ENCODE data around the gene TEX11.

TEX11 gene

GRCh38 chrX:70482300-70482699 lies 426.2 kb downstream of the TEX11 start:
- no peak for DNase-seq

DNA sequence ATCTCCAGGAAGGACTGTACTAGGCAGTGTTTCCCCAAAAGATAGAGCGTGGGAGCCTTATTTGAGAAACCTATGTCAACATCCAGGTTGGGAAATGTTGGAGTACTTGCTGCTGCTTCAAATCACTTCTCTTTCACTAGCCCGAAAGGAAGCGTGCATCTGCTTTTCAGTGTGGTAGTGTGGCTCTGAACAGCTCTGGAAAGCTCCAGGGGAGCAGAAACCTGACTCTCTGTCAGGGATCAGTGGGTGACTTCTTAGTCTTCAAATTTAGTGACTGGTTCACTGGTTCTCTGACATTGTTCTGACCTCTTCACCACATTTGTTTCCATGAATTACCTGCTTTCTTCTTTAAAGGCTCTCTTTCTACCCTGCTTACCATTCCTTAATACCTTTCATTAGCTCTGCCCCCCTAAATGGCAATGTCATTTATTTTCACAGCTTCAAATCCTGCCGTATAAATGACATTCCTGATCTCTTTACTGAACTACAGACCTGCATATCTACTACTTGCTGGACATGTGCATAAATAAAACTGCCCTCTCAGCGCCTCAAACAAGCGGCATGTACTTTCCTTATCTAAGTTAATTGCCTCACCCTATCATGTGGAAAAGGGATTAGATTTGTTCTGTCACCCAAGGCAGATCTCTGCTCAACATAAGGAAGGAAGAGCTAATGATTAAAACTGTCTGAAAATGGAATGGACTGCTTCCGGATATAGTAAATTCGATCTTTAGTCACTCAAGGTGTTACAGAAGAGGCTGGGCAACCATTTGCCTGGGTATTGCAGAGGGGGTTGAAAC lies 426.8 kb downstream of the TEX11 start:
- no peak for DNase-seq

- DNase-seq = no peak
Observed at GRCh38 chrX:70480660-70481018, 427.9 kb downstream of the TEX11 start.

GRCh38 chrX:70479922-70480659 lies 428.4 kb downstream of the TEX11 start:
- no peak for DNase-seq

- DNase-seq = no peak
Observed at GRCh38 chrX:70479247-70479921, 429.1 kb downstream of the TEX11 start.

Measured in Kasumi-1 (cell line).